HepG2 (cell line): ENCODE results near the gene RTCA. TPM values are rescaled to one million over a fixed set of nuclear protein-coding genes. Genes with fewer than 3 reads are reported as not detected.

ENCODE experiments used
- ATAC-seq: fragments of 200-7000 bp; cut with Tn5 transposase; 3 replicates; pipeline ENCODE4 v1.9.1; 2020; ENCODE audit warnings: mild to moderate bottlenecking, moderate library complexity
- BruUV-seq: library from RNA; stranded (reverse); fragments of 400-500 nt; replicated peaks from 2 replicates; lab custom pipeline; 2021; lab: Mats Ljungman, UMichigan
- CTCF ChIA-PET: fragments of 300-600 bp; formaldehyde crosslinking; extraction: SDS; loops from one replicate; lab custom pipeline; 2021; ENCODE audit warnings: low total read pairs, inconsistent platforms, low intra/inter-chr PET ratio; lab: Yijun Ruan, JAX
- POLR2A ChIA-PET: fragments of 350-600 bp; sonication (Branson Sonifier 250); formaldehyde crosslinking; loops from one replicate; lab custom pipeline; 2020; ENCODE audit warnings: antibody characterized with exemption, inconsistent platforms; lab: Yijun Ruan, JAX
- DNase-seq: peaks from one replicate; pipeline ENCODE4 v3.0.0-alpha.2; 2015; ENCODE audit warnings: low spot score
- FAIRE-seq: peaks from 3 replicates; lab custom pipeline; 2011; peaks lifted over from hg19 to GRCh38; lab: Jason Lieb, UNC
- H2AFZ ChIP-seq: one replicate; pipeline ENCODE4 v1.6.1; 2011; ENCODE audit warnings: low read length, inconsistent platforms
- H3K27ac ChIP-seq: fragments of 300-600 bp; 3 replicates; pipeline ENCODE4 v1.8.0; 2011; ENCODE audit warnings: mixed run types, mild to moderate bottlenecking, mixed read lengths, low read length, inconsistent platforms; ENCODE audit not compliant: insufficient read depth; ENCODE audit errors: extremely low read length
- H3K27me3 ChIP-seq, 2 experiments: fragments of 200-600 bp in 1 of 2; 2 replicates in 1 of 2; 3 replicates in 1 of 2; pipeline versions ENCODE4 v1.6.0 to v1.8.0; 2011; ENCODE audit warnings: low read length in 2 of 2, mild to moderate bottlenecking in 2 of 2, moderate library complexity in 2 of 2, inconsistent platforms in 1 of 2; ENCODE audit not compliant: insufficient read depth in 2 of 2, control insufficient read depth in 1 of 2
- H3K36me3 ChIP-seq, 2 experiments: fragments of 200-600 bp in 1 of 2; replicated peaks in 1 of 2; 2 replicates in 1 of 2; 3 replicates in 1 of 2; pipeline versions ENCODE4 v1.5.1 to v1.8.0; 2011; ENCODE audit warnings: low read length in 2 of 2, inconsistent platforms in 1 of 2; ENCODE audit not compliant: insufficient read depth in 2 of 2, control insufficient read depth in 1 of 2
- H3K4me1 ChIP-seq: 2 replicates; pipeline ENCODE4 v1.5.1; 2012; ENCODE audit warnings: low read length, inconsistent platforms; ENCODE audit not compliant: insufficient read depth
- H3K4me2 ChIP-seq: 2 replicates; pipeline ENCODE4 v1.6.0; 2011; ENCODE audit warnings: low read depth, low read length, inconsistent platforms
- H3K4me3 ChIP-seq, 3 experiments: fragments of 200-600 bp in 1 of 3; sonication (generic), shearing (Covaris generic) in 1 of 3; replicated peaks in 1 of 3; 2 replicates each; pipeline ENCODE4 v1.5.1; 2011 to 2016; ENCODE audit warnings: low read length in 3 of 3, inconsistent platforms in 2 of 3, low read depth in 2 of 3, mild to moderate bottlenecking in 2 of 3, control low read depth in 1 of 3, mixed read lengths in 1 of 3; ENCODE audit not compliant: insufficient read depth in 1 of 3
- H3K79me2 ChIP-seq: one replicate; pipeline ENCODE4 v1.6.1; 2011; ENCODE audit warnings: low read length, inconsistent platforms; ENCODE audit not compliant: insufficient read depth
- H3K9ac ChIP-seq: 2 replicates; pipeline ENCODE4 v1.6.0; 2011; ENCODE audit warnings: mild to moderate bottlenecking, low read depth, low read length, inconsistent platforms; ENCODE audit not compliant: insufficient read depth
- H3K9me3 ChIP-seq: 2 replicates; pipeline ENCODE4 v1.5.1; 2012; ENCODE audit warnings: mild to moderate bottlenecking, low read length
- H4K20me1 ChIP-seq: 2 replicates; pipeline ENCODE4 v1.6.0; 2011; ENCODE audit warnings: inconsistent platforms, mild to moderate bottlenecking, low read length, moderate library complexity; ENCODE audit not compliant: insufficient read depth
- BCL6 ChIP-seq: IDR thresholded peaks from 2 replicates; pipeline ENCODE4 v1.6.1; 2016; ENCODE audit warnings: missing genetic modification reagents, missing compliant biosample characterization
- ZNF652 ChIP-seq: IDR thresholded peaks from 2 replicates; pipeline ENCODE4 v1.6.1; 2016; ENCODE audit warnings: low read depth, borderline replicate concordance
- ZNF841 ChIP-seq: sonication (generic); formaldehyde crosslinking; IDR thresholded peaks from 2 replicates; pipeline ENCODE4 v1.8.1; 2023; ENCODE audit warnings: missing genetic modification reagents, borderline replicate concordance
- WGBS: methylation state at CpG from one replicate; pipeline ENCODE4 v1.1.6; 2017; ENCODE audit warnings: low lambda C conversion rate; 5-methylcytosine and 5-hydroxymethylcytosine counted together
- in situ Hi-C: cut with HindIII; loops from 2 replicates; pipeline ENCODE4 v1.10.0; 2017; ENCODE audit warnings: low pct_unique_long_range_greater_than_20kb; ENCODE audit not compliant: extremely low pct_ligation_motif_present
- intact Hi-C: fragments of 100-400 bp; cut with micrococcal nuclease; formaldehyde crosslinking; loops from one replicate; pipeline ENCODE4 v1.10.0; 2022; ENCODE audit not compliant: unreplicated experiment
- polyA plus RNA-seq, 8 experiments: library from polyadenylated mRNA; depleted of rRNA in 3 of 8; stranded (reverse) in 7 of 8; unstranded in 1 of 8; fragments of >200 nt; fragmentation: Illumina TruSeq in 4 of 8; extraction: Trizol in 4 of 8; gene quantifications; 2 replicates each; pipeline versions ENCODE4 v1.2.1 to v1.2.3, GENCODE V29; 2011 to 2016; ENCODE audit warnings: low read depth in 4 of 8, missing spikeins in 1 of 8, mixed read lengths in 1 of 8; ENCODE audit not compliant: insufficient read depth in 1 of 8
- total RNA-seq, 5 experiments: library from RNA; depleted of rRNA; stranded (reverse); fragments of >200 nt; fragmentation: Illumina TruSeq; extraction: Trizol; gene quantifications; 2 replicates each; pipeline ENCODE4 v1.2.3, GENCODE V29; 2016; ENCODE audit warnings: low read depth in 1 of 5
- TF ChIP-seq, protein P1 (sequence below): sonication (generic); formaldehyde crosslinking; conservative IDR thresholded peaks from 2 replicates; pipeline ENCODE4 v1.4.0; 2020; ENCODE audit warnings: mild to moderate bottlenecking, missing genetic modification reagents, moderate library complexity

The RTCA gene
- total and polyA plus RNA-seq, 2 of the 13 experiments (the other 11 are each of a cell fraction or from before 2014, with no cell fraction given), result 22.7 to 31.0 TPM

DNA sequence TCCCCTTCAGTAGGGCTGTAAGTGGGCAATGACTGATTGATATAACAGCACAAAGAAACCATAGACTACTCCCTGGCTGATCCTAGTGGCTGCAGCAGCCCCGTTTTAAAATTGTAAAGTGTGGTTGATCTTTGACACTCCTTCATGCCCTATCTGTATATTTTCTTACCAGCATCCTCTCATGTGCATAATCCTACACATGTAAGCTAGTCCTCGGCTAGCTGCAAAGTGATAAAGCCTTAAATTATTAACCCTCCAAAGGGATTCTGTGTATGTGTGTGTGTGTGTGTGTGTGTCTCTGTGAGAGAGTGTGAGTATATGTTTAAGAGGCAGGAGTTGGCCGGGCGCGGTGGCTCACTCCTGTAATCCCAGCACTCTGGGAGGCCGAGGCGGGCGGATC is 55.5 kb downstream of the RTCA start:
- Histone ChIP-seq H3K27ac (no peak overlapping the region), H4K20me1 (no peaks in the 10 kb centered on the region), H3K4me1 (peaks cover 34% of the 10 kb centered on the region), H3K36me3 (no peaks in the 10 kb centered on the region), H3K79me2 (no peaks in the 10 kb centered on the region), H3K4me3 (no peak overlapping the region; a peak in 1 of 6 replicates), H3K9ac (no peak overlapping the region), H3K9me3 (no peaks in the 10 kb centered on the region), H2AFZ (no peak overlapping the region), H3K4me2 (peak overlapping the region; percentile 39), H3K27me3 (no peaks in the 10 kb centered on the region)
- CTCF ChIA-PET, result no interaction called here
- ATAC-seq (peak; percentile 73), FAIRE-seq (no peak), DNase-seq (no peak)
- no peak for TF ChIP-seq ZNF841
- TF ChIP-seq, protein P1, sequence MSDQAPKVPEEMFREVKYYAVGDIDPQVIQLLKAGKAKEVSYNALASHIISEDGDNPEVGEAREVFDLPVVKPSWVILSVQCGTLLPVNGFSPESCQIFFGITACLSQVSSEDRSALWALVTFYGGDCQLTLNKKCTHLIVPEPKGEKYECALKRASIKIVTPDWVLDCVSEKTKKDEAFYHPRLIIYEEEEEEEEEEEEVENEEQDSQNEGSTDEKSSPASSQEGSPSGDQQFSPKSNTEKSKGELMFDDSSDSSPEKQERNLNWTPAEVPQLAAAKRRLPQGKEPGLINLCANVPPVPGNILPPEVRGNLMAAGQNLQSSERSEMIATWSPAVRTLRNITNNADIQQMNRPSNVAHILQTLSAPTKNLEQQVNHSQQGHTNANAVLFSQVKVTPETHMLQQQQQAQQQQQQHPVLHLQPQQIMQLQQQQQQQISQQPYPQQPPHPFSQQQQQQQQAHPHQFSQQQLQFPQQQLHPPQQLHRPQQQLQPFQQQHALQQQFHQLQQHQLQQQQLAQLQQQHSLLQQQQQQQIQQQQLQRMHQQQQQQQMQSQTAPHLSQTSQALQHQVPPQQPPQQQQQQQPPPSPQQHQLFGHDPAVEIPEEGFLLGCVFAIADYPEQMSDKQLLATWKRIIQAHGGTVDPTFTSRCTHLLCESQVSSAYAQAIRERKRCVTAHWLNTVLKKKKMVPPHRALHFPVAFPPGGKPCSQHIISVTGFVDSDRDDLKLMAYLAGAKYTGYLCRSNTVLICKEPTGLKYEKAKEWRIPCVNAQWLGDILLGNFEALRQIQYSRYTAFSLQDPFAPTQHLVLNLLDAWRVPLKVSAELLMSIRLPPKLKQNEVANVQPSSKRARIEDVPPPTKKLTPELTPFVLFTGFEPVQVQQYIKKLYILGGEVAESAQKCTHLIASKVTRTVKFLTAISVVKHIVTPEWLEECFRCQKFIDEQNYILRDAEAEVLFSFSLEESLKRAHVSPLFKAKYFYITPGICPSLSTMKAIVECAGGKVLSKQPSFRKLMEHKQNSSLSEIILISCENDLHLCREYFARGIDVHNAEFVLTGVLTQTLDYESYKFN (CRISPR knock-in tag), result 0 out of 2 replicates have a peak, but pooled peaks have one; percentile 12
- TF ChIP-seq ZNF652 (CRISPR knock-in tag), result 0 out of 2 replicates have a peak, but pooled peaks have one; percentile 28
- TF ChIP-seq BCL6, result 0 out of 2 replicates have a peak, but pooled peaks have one; percentile 2
- in situ Hi-C loops, result no loop called here
- intact Hi-C loops, result no loop called here
- POLR2A ChIA-PET, result no interaction called here
- WGBS, result 23% methylated on average over 8 of the region's 8 CpGs
- BruUV-seq, result no TSS peak
